Measurements from ENCODE around the gene SEC62.
A peak's percentile ranks its signal among the peaks of the same experiment; 100 is the strongest.

SEC62 gene

GRCh38 chr3:169953462-169954141 is 13.0 kb upstream of the SEC62 start:
- Mint-ChIP-seq H3K27ac (no peak overlapping the region), H3K27me3 (peaks cover 6% of the 10 kb centered on the region), H3K4me1 (ENCODE audit: low read depth) (peaks cover 14% of the 10 kb centered on the region), H3K9me3 (no peaks in the 10 kb centered on the region), H3K4me3 (no peak overlapping the region), H3K36me3 (ENCODE audit: low read depth) (no peaks in the 10 kb centered on the region)
- no peak for DNase-seq

GRCh38 chr3:169954142-169954756 is 12.4 kb upstream of the SEC62 start:
- Mint-ChIP-seq H3K27me3 (peaks cover 6% of the 10 kb centered on the region), H3K9me3 (no peaks in the 10 kb centered on the region), H3K4me1 (ENCODE audit: low read depth) (peaks cover 8% of the 10 kb centered on the region), H3K27ac (peak overlapping the region; percentile 10), H3K36me3 (ENCODE audit: low read depth) (no peaks in the 10 kb centered on the region), H3K4me3 (no peak overlapping the region)
- no peak for DNase-seq

GRCh38 chr3:169955406-169955805 is 11.2 kb upstream of the SEC62 start:
- DNase-seq = no peak
- Mint-ChIP-seq H3K36me3 (ENCODE audit: low read depth) (no peaks in the 10 kb centered on the region), H3K27me3 (peaks cover 6% of the 10 kb centered on the region), H3K4me3 (no peak overlapping the region), H3K27ac (no peak overlapping the region), H3K9me3 (no peaks in the 10 kb centered on the region), H3K4me1 (ENCODE audit: low read depth) (peaks cover 7% of the 10 kb centered on the region)

- peaks cover 40% of the 10 kb centered on the region for H3K4me1 Mint-ChIP-seq (ENCODE audit: low read depth)
- H3K27ac Mint-ChIP-seq = no peak overlapping the region
- peaks cover 19% of the 10 kb centered on the region for H3K36me3 Mint-ChIP-seq (ENCODE audit: low read depth)
- DNase-seq = no peak
- no peaks in the 10 kb centered on the region for H3K27me3 Mint-ChIP-seq
- H3K4me3 Mint-ChIP-seq = no peak overlapping the region
- H3K9me3 Mint-ChIP-seq = no peaks in the 10 kb centered on the region
Observed at GRCh38 chr3:169964176-169964575, 2.4 kb upstream of the SEC62 start.

GRCh38 chr3:169965562-169966427 is 812 bp upstream of the SEC62 start:
- Mint-ChIP-seq H3K9me3 (no peaks in the 10 kb centered on the region), H3K4me1 (ENCODE audit: low read depth) (peaks cover 54% of the 10 kb centered on the region), H3K27ac (peak overlapping the region; percentile 98), H3K4me3 (peak overlapping the region; percentile 94), H3K27me3 (no peaks in the 10 kb centered on the region), H3K36me3 (ENCODE audit: low read depth) (peaks cover 33% of the 10 kb centered on the region)
- DNase-seq = no peak

- no peaks in the 10 kb centered on the region for H3K9me3 Mint-ChIP-seq
- H3K36me3 Mint-ChIP-seq (ENCODE audit: low read depth) = peaks cover 48% of the 10 kb centered on the region
- H3K27me3 Mint-ChIP-seq = no peaks in the 10 kb centered on the region
- H3K27ac Mint-ChIP-seq = peak overlapping the region; percentile 98
- peaks cover 67% of the 10 kb centered on the region for H3K4me1 Mint-ChIP-seq (ENCODE audit: low read depth)
- DNase-seq = no peak
- peak overlapping the region; percentile 94 for H3K4me3 Mint-ChIP-seq
Observed at GRCh38 chr3:169966951-169967915, 626 bp downstream of the SEC62 start.

GRCh38 chr3:169968224-169968885 is 1.7 kb downstream of the SEC62 start:
- Mint-ChIP-seq H3K27ac (peak overlapping the region; percentile 65), H3K4me1 (ENCODE audit: low read depth) (peaks cover 65% of the 10 kb centered on the region), H3K36me3 (ENCODE audit: low read depth) (peaks cover 52% of the 10 kb centered on the region), H3K9me3 (no peaks in the 10 kb centered on the region), H3K4me3 (peak overlapping the region; percentile 94), H3K27me3 (no peaks in the 10 kb centered on the region)
- no peak for DNase-seq

GRCh38 chr3:169969174-169970095 is 2.8 kb downstream of the SEC62 start:
- H3K27ac Mint-ChIP-seq = peak overlapping the region; percentile 48
- DNase-seq = no peak
- H3K27me3 Mint-ChIP-seq = no peaks in the 10 kb centered on the region
- peaks cover 60% of the 10 kb centered on the region for H3K36me3 Mint-ChIP-seq (ENCODE audit: low read depth)
- H3K4me1 Mint-ChIP-seq (ENCODE audit: low read depth) = peaks cover 70% of the 10 kb centered on the region
- peak overlapping the region; percentile 94 for H3K4me3 Mint-ChIP-seq
- no peaks in the 10 kb centered on the region for H3K9me3 Mint-ChIP-seq

GRCh38 chr3:169970847-169971246 is 4.2 kb downstream of the SEC62 start:
- Mint-ChIP-seq H3K9me3 (no peaks in the 10 kb centered on the region), H3K4me1 (ENCODE audit: low read depth) (peaks cover 66% of the 10 kb centered on the region), H3K27me3 (no peaks in the 10 kb centered on the region), H3K36me3 (ENCODE audit: low read depth) (peaks cover 70% of the 10 kb centered on the region), H3K4me3 (no peak overlapping the region), H3K27ac (no peak overlapping the region)
- DNase-seq = no peak

- no peak overlapping the region for H3K4me3 Mint-ChIP-seq
- H3K9me3 Mint-ChIP-seq = no peaks in the 10 kb centered on the region
- peaks cover 63% of the 10 kb centered on the region for H3K4me1 Mint-ChIP-seq (ENCODE audit: low read depth)
- DNase-seq = no peak
- H3K27me3 Mint-ChIP-seq = no peaks in the 10 kb centered on the region
- H3K36me3 Mint-ChIP-seq (ENCODE audit: low read depth) = peaks cover 76% of the 10 kb centered on the region
- peak overlapping the region; percentile 2 for H3K27ac Mint-ChIP-seq
Observed at GRCh38 chr3:169971522-169971921, 4.9 kb downstream of the SEC62 start.

- peak overlapping the region; percentile 31 for H3K27ac Mint-ChIP-seq
- DNase-seq = no peak
Observed at GRCh38 chr3:169980055-169980454, 13.4 kb downstream of the SEC62 start.

GRCh38 chr3:169984292-169984691 is 17.7 kb downstream of the SEC62 start:
- peaks cover 94% of the 10 kb centered on the region for H3K36me3 Mint-ChIP-seq (ENCODE audit: low read depth)
- peaks cover 14% of the 10 kb centered on the region for H3K4me1 Mint-ChIP-seq (ENCODE audit: low read depth)
- peak overlapping the region; percentile 64 for H3K27ac Mint-ChIP-seq
- H3K9me3 Mint-ChIP-seq = no peaks in the 10 kb centered on the region
- H3K4me3 Mint-ChIP-seq = no peak overlapping the region
- H3K27me3 Mint-ChIP-seq = no peaks in the 10 kb centered on the region
- no peak for DNase-seq

More at GRCh38 chr3:169980055-169980454, 13.4 kb downstream of the SEC62 start:
- H3K4me3 Mint-ChIP-seq = no peak overlapping the region
- H3K27me3 Mint-ChIP-seq = no peaks in the 10 kb centered on the region
- peaks cover 88% of the 10 kb centered on the region for H3K36me3 Mint-ChIP-seq (ENCODE audit: low read depth)
- H3K4me1 Mint-ChIP-seq (ENCODE audit: low read depth) = peaks cover 18% of the 10 kb centered on the region
- H3K9me3 Mint-ChIP-seq = no peaks in the 10 kb centered on the region

- no peaks in the 10 kb centered on the region for H3K27me3 Mint-ChIP-seq
- DNase-seq = no peak
- no peak overlapping the region for H3K27ac Mint-ChIP-seq
- H3K36me3 Mint-ChIP-seq (ENCODE audit: low read depth) = peaks cover 81% of the 10 kb centered on the region
- H3K4me3 Mint-ChIP-seq = no peak overlapping the region
- no peaks in the 10 kb centered on the region for H3K9me3 Mint-ChIP-seq
- peaks cover 7% of the 10 kb centered on the region for H3K4me1 Mint-ChIP-seq (ENCODE audit: low read depth)
Observed at GRCh38 chr3:169990431-169990830, 23.8 kb downstream of the SEC62 start.

Measured in activated T-cell treated with anti-CD3 and anti-CD28 coated beads, Interleukin-2, amount 50 U/mL, for 24 hours (primary cell).